Brain microvascular endothelial cell (primary cell): ENCODE results near the gene MYO1B.

Experiments used
- DNase-seq: peaks from one replicate; pipeline ENCODE4 v3.0.0-alpha.2; 2020
- H3K27ac ChIP-seq: fragments of 250-450 bp; sonication (Bioruptor Pico); 2 replicates; pipeline ENCODE4 v1.5.1; 2020; ENCODE audit warnings: mild to moderate bottlenecking, moderate library complexity
- H3K27me3 ChIP-seq: fragments of 250-450 bp; sonication (Bioruptor Pico); replicated peaks from 2 replicates; pipeline ENCODE4 v1.5.1; 2020; ENCODE audit warnings: mild to moderate bottlenecking
- H3K36me3 ChIP-seq: fragments of 250-450 bp; sonication (Bioruptor Pico); replicated peaks from 2 replicates; pipeline ENCODE4 v1.5.1; 2020; ENCODE audit warnings: mild to moderate bottlenecking
- H3K4me3 ChIP-seq: 2 replicates; pipeline ENCODE4 v1.5.1; 2011; ENCODE audit warnings: low read depth, mild to moderate bottlenecking, control low read depth, low read length, moderate library complexity
- in situ Hi-C: cut with HindIII; loops from 2 replicates; pipeline ENCODE4 v1.10.0; 2017; ENCODE audit warnings: low sequenced_read_pairs, low pct_ligation_motif_present
- TF ChIP-seq, protein P1 (sequence below): IDR thresholded peaks from 2 replicates; pipeline ENCODE4 v1.5.1; 2011; ENCODE audit warnings: low read depth, mild to moderate bottlenecking, moderate library complexity, low read length, control low read depth, inconsistent platforms; ENCODE audit errors: missing control alignments

MYO1B gene

DNA sequence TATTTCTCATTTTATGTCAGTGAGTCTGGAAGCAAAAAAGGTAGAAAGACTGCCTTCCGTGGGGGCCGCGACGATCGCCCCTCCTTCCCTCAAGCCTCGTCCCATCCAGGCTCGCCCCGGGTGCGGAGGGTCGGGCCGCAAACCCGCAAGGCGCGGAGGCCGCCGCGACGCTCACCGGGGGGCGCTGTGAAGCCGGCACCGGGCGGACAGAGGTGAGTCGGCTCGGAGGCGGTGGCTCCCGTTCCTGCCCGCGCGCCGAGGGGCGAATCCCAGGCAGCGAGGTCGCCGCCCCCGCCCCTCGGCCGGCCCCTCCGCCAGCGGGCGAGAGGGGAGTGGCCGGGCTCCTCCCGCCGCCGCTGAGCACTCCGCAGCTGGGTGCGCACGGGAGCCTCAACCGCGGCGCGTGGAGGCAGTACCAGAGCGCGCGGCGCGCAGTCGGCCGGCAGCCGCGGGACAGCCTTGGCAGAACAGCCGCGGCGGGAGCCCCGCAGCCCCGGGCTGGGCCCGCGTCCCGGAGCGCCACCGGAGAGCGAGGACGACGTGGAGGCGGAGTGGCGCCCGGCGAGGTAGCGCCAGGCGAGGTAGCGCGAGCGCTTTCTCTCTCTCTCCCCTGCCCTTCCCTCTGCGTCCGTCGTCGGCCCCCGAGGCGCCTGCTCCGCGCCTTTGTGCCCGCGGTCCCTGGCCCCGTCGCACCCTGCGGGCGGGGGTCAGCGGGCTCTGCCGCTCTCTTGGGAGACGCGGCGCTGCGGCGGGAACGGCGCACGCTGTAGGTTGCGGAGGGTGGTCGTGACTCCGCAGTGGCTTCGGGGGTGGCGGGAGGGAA, at the start of gene MYO1B:
MYO1B (plus strand) TSS at position 359 of the 823 bp plus-strand sequence. CDS start 31,492 bp downstream, outside the sequence.
- H3K27me3 ChIP-seq, result no peaks in the 10 kb centered on the region
- in situ Hi-C loops, result no loop called here
- H3K27ac ChIP-seq, result peak within 1 kb of the TSS; percentile 76
- peak; percentile 45 for DNase-seq
- peak within 1 kb of the TSS; percentile 81 for H3K4me3 ChIP-seq
- TF ChIP-seq, protein P1, sequence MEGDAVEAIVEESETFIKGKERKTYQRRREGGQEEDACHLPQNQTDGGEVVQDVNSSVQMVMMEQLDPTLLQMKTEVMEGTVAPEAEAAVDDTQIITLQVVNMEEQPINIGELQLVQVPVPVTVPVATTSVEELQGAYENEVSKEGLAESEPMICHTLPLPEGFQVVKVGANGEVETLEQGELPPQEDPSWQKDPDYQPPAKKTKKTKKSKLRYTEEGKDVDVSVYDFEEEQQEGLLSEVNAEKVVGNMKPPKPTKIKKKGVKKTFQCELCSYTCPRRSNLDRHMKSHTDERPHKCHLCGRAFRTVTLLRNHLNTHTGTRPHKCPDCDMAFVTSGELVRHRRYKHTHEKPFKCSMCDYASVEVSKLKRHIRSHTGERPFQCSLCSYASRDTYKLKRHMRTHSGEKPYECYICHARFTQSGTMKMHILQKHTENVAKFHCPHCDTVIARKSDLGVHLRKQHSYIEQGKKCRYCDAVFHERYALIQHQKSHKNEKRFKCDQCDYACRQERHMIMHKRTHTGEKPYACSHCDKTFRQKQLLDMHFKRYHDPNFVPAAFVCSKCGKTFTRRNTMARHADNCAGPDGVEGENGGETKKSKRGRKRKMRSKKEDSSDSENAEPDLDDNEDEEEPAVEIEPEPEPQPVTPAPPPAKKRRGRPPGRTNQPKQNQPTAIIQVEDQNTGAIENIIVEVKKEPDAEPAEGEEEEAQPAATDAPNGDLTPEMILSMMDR, result peak; percentile 39
- H3K36me3 ChIP-seq, result no peaks in the 10 kb centered on the region

DNA sequence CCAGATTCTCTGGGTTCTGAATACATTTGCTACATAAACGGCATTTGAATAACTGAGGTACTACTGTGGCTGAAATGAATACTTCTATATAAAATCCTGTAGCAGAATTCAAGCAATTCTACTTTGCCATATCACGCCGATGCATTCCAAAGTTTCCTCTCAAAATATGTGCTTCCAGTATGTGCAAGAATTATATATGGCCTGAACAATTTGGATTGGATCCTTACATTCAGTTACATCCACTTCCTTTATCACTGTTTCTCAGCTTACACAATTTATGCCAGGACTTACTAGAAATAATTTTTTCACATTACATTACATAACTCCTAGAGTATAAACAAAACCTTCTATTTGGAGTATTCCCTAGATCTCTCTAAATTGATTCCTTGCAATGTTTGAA, 48.1 kb upstream of the MYO1B start:
- H3K4me3 ChIP-seq, result no peak overlapping the region
- no peak for DNase-seq
- H3K36me3 ChIP-seq, result no peaks in the 10 kb centered on the region
- H3K27ac ChIP-seq, result no peak overlapping the region
- TF ChIP-seq, protein P1, result no peak
- in situ Hi-C loops, result no loop called here
- H3K27me3 ChIP-seq, result no peaks in the 10 kb centered on the region

DNA sequence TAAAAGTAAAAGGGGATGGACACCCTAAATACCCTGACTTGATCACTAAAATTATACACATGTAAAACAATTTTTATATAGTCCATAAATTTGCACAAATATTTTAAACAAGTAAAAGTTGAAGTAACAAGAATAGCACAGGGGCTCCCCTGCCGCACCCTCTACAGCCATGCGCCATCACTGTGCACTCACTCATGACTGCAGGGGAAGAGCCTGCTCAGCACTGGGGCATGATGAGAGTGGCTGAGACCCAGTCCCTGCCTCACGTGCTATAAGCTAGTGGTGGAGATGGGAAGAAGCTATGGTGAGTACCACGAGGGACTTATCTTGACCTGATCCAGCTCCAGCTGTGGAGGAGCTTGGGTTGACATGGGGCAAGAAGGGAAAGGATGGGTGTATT, 46.9 kb upstream of the MYO1B start:
- H3K27me3 ChIP-seq, result no peaks in the 10 kb centered on the region
- H3K4me3 ChIP-seq, result no peak overlapping the region
- H3K27ac ChIP-seq, result no peak overlapping the region
- H3K36me3 ChIP-seq, result no peaks in the 10 kb centered on the region
- TF ChIP-seq, protein P1, result no peak
- no peak for DNase-seq
- in situ Hi-C loops, result no loop called here

DNA sequence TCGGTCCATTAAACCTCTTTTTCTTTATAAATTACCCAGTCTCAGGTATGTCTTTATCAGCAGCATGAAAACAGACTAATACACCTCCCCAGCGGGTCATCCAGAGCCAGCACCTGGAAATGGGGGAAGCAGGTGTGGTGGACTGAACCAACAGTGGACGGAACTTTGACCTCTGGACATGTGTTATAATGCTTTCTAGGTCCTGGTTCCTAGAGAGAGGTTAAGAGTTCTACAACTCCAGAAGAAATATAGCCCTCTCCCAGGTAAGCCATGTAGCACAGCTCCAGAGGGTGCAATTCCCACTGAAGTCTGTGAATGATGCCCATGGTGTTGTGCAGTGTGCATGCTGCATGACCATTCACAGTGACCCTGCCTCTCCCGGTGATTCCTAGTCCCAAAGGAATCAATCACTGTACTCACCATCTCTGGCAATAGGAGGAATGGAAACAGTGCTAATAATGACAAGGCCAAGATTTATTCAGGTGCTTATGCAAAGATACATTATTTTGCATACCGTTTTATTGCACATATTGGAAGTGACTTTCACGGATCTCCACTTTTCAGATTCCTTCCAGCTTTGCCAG, 45.2 kb upstream of the MYO1B start:
- in situ Hi-C loops, result no loop called here
- Histone ChIP-seq H3K36me3 (no peaks in the 10 kb centered on the region), H3K27me3 (no peaks in the 10 kb centered on the region), H3K4me3 (no peak overlapping the region), H3K27ac (no peak overlapping the region)
- no peak for DNase-seq
- TF ChIP-seq, protein P1, result no peak

DNA sequence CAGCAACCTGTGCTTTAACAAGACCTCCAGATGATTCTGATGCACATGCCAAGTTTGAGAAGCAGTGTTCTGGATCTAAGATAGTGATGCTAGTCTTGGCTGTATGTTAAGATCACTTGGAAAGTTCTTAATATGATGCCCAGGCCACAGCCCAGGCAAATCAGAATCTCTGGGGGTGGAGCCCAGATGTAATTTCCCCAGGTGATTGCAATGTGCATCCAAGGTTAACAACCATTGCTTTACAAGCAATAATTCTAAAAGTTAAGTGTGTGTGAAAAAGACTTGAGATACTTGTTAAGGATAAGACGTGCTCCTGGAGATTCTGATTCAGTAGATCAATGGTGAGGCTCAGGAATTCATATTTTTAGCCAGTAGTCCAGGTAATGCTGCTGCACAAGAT, 44.3 kb upstream of the MYO1B start:
- no peaks in the 10 kb centered on the region for H3K27me3 ChIP-seq
- in situ Hi-C loops, result no loop called here
- DNase-seq, result no peak
- H3K27ac ChIP-seq, result no peak overlapping the region
- no peaks in the 10 kb centered on the region for H3K36me3 ChIP-seq
- no peak overlapping the region for H3K4me3 ChIP-seq
- TF ChIP-seq, protein P1, result no peak
